Fibroblast of skin of back (primary cell): ENCODE results near the gene SLC9A3. TPM values are rescaled to one million over a fixed set of nuclear protein-coding genes. Genes with fewer than 3 reads are reported as not detected.
A peak's percentile ranks its signal among the peaks of the same experiment; 100 is the strongest.
"Not testable (repeated sequence)": the region's sequence is repeated elsewhere in the genome, so short reads cannot be mapped to it uniquely, and the experiment has no call there.

Source experiments
- DNase-seq: peaks from one replicate; pipeline ENCODE4 v3.0.0-alpha.2; 2013
- polyA plus RNA-seq, 2 experiments: library from polyadenylated mRNA; unstranded; fragments of 120-200 nt; gene quantifications; one replicate each; pipeline ENCODE4 v1.2.1, GENCODE V29; 2013; ENCODE audit not compliant: insufficient read length in 2 of 2

The SLC9A3 gene
- polyA plus RNA-seq (2013, experiment 1 of 2; ENCODE audit: insufficient read length) = 2.2 TPM
- 2.1 TPM for polyA plus RNA-seq (2013, experiment 2 of 2; ENCODE audit: insufficient read length)

GRCh38 chr5:524234-524972, at the start of gene SLC9A3:
Gene SLC9A3, minus strand, starts transcription at chr5:524449.
- no peak for DNase-seq

- no peak for DNase-seq
Measured at GRCh38 chr5:573976-574375, 49.7 kb upstream of the SLC9A3 start.

- DNase-seq = no peak
Measured at GRCh38 chr5:573206-573605, 49.0 kb upstream of the SLC9A3 start.

GRCh38 chr5:572398-573019, 48.3 kb upstream of the SLC9A3 start:
- DNase-seq = no peak

- DNase-seq = no peak
Measured at GRCh38 chr5:571791-572190, 47.5 kb upstream of the SLC9A3 start.

- no peak for DNase-seq
Measured at GRCh38 chr5:570886-571285, 46.6 kb upstream of the SLC9A3 start.

GRCh38 chr5:570446-570845, 46.2 kb upstream of the SLC9A3 start:
- DNase-seq = no peak

GRCh38 chr5:569868-570361, 45.7 kb upstream of the SLC9A3 start:
- DNase-seq = no peak

GRCh38 chr5:569358-569867, 45.2 kb upstream of the SLC9A3 start:
- no peak for DNase-seq

- no peak for DNase-seq
Measured at GRCh38 chr5:568809-569208, 44.6 kb upstream of the SLC9A3 start.

GRCh38 chr5:568061-568781, 44.0 kb upstream of the SLC9A3 start:
- DNase-seq = no peak

- no peak for DNase-seq
Measured at GRCh38 chr5:567664-568060, 43.4 kb upstream of the SLC9A3 start.

GRCh38 chr5:566636-567309, 42.5 kb upstream of the SLC9A3 start:
- DNase-seq = no peak

- DNase-seq = peak; percentile 62
Measured at GRCh38 chr5:565782-566440, 41.7 kb upstream of the SLC9A3 start.

- no peak for DNase-seq
Measured at GRCh38 chr5:561408-561807, 37.2 kb upstream of the SLC9A3 start.

GRCh38 chr5:560792-561166, 36.5 kb upstream of the SLC9A3 start:
- no peak for DNase-seq

- DNase-seq = no peak
Measured at GRCh38 chr5:558871-559503, 34.7 kb upstream of the SLC9A3 start.

- no peak for DNase-seq
Measured at GRCh38 chr5:558326-558725, 34.1 kb upstream of the SLC9A3 start.

- DNase-seq = not testable (repeated sequence)
Measured at GRCh38 chr5:557917-558316, 33.7 kb upstream of the SLC9A3 start.

- DNase-seq = no peak
Measured at GRCh38 chr5:556909-557441, 32.7 kb upstream of the SLC9A3 start.

- DNase-seq = no peak
Measured at GRCh38 chr5:555058-555623, 30.9 kb upstream of the SLC9A3 start.
